H4 (cell line): ENCODE data around the gene SORCS2. TPM values are rescaled to one million over a fixed set of nuclear protein-coding genes. Genes with fewer than 3 reads are reported as not detected.

Experiments
- DNase-seq: peaks from one replicate; pipeline ENCODE4 v3.0.0-alpha.2; 2015; ENCODE audit warnings: low spot score
- total RNA-seq: library from RNA; depleted of rRNA; stranded (reverse); fragments of >200 nt; shearing (Covaris generic); gene quantifications from 2 replicates; pipeline ENCODE4 v1.2.3, GENCODE V29; 2014

The SORCS2 gene
- total RNA-seq, 1 experiment from 2014 or later, result 0.02 TPM

DNA sequence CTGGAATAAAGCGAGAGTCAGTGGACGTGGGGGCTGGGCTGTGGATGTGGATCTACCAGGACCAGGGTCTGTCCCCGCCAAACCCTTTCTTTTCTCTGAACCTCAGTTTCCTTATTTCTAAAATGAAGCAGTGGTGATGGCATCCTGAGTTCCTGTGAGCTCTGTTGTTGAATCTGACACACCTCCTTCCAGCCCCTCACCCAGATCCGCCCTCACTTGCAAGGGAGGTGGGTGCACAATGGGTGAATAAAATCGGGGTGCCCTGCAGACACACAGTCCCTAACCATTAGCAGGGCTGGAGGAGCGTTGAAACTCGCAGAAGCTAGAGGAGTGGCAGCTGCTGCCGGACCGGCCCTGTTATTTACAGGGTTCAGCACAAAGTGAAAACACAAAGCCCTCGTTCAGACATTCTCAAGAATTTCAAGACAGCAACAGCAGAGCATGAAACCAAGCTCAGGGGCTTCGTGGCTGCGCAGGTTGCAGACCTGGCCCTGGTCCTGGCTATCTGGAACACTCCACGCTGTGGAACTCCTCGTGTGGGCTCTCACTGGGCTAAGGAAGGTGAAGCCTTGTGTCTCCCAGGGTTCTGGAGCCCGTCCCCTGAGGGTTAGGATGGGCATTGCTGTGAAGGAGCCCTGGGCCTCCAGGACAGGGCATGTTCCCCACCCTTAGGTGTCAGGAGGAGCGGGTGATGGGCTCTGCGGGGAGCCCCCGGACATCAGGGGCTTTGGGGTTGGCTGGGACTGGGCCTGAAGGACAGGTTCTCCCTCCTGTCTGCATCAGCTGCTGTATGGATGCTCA lies 199.5 kb downstream of the SORCS2 start:
- no peak for DNase-seq

DNA sequence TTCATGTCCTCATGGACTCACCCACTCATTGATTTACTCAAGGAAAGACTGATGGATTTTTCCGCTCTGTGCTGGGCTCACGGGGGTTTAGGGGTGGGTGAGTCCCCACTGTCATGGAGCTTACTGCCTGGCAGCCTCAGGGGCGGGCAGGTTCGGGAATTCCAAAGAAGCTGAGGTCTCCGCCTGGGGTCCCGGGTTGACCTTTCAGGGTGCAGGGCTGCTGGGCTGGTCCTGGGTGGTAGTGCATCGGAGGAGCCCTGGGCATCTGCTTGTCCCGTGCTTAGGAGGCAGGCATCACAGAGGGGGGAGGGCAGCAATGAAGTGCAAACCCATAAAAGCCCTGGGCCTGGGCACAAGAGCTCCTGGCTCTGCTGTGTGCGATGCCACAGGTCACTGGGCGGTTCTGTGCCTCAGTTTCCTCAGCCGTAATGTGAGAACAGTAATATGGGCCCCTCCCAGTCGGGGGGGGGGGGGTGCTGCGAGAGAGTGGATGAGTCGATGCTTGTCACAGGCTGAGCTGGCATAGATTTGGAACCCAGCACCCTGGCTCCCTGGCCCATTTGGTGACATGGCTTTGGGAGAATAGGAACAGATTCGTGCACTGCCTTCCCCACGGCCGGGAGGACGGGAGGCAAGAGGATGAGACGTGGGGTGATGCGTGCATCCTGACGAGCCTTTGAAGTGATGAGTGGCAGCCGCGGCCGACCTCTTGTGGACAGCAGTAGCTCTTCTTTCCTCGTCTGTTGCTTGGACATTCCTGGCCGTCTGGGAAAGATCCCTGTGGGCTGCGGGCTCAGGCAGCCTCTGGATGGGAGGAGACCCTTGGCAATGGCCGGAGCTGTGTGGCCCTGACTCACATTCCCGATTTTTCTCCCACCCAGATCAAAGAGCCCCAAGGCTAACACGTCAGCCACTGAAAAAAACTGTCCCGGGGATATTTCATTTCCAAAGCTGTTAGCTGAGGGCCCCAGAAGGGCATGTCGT lies 200.4 kb downstream of the SORCS2 start:
- DNase-seq, result no peak

- no peak for DNase-seq
Observed at GRCh38 chr4:7393601-7394575, 201.6 kb downstream of the SORCS2 start.

DNA sequence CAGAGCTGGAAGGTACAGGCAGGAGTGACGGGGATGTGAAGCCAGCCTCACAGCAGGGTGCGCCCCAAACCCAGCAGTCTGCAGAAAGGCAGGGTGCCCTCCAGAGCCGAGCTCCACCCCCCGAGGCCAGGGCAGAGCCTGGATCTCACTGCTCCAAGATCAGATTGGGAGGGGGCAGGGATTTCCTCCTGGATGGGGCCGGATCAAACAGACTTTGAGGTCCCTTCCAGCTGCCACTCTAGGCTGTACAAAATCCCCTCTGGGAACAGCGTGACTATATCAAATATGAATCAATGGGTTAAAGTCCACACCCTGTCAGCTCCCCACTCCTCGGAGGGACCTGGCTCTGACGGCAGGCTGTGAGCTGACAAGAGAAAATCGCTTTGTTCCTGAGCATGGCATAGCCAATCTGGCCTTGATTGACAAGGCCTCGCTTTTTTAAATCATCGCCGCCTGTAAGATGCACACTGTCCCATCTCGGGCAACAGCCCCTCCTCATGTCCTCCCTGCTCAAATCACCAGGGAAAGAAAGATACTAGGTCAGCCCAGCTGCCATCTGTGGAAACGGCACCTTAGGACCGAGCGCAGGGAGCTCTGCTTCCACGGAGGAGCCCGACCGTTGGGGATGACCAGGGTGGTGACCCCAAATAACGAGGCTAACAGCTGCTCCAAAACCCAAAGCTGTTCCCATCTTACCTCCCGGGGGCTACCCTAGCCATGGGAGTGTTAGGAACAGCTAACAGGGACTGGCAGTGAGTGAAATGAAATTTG lies 202.5 kb downstream of the SORCS2 start:
- DNase-seq, result no peak

- no peak for DNase-seq
Observed at GRCh38 chr4:7395645-7396044, 203.3 kb downstream of the SORCS2 start.

DNA sequence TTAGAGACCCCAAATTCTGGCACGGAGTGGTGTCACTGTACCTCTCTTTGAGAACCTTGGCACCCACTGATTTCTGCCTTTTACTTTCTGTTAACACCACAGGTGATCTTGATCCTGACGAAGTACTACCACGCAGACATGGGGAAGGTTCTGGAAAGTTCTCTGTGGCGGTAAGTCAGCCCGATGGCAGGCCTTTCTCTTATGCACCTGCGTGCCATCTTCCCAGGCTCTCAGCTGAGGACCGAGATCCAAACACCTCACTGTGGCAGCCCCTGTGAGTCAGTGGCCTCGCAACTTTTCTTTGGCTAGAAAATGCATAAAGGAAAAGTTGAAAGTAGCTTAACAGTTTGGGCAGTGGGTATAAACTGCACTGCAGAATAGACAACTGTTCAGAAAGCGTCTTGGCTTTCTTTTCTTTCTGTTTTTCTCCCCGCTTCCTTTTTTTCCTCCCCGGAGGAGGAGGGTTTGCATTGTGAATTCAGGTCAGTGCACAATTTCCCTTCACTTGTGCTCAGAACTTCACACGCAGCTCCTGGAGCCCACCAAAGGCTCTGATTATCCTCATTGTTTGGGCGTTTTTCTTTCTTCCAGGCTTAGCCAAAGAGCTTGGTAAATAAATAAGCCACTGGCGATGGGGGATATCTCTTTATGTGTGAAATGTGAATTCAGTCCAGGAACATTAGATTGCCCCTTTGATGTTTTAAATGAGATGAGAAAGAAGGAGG lies 204.0 kb downstream of the SORCS2 start:
- no peak for DNase-seq

GRCh38 chr4:7397206-7398103 lies 205.1 kb downstream of the SORCS2 start:
- DNase-seq, result no peak

GRCh38 chr4:7398104-7398423 lies 205.7 kb downstream of the SORCS2 start:
- DNase-seq, result peak; percentile 76

DNA sequence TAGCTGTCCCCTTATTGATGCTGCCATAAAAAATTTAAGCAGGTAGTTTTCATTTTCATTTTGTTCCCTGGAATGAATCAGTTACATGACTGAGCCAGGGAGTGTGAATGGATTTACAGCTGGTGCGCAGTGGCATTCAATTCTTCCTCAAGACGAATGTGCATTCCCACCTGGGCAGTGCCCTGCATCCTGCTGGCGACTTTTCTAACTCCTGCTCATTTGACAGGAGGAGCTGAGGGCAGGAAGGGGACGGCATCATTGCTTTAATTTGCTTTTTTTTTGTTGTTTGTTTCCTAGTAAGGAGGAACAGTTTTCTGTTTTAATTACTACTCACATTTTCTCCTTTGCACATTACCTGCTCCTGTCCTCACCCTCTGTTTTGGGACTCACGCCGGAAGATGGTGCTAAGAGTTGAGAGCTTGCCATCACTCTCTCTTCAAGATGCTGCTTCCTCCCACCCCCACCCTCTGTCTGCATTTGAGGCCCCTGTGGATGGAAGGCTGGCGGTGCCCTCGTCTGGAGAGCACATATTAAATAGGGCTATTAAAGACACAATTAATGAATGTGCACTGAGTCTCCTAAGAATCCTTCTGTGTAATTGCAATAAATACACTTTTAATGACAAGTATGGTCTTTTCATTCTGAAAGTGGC lies 206.6 kb downstream of the SORCS2 start:
- DNase-seq, result no peak

- no peak for DNase-seq
Observed at GRCh38 chr4:7399440-7400234, 207.3 kb downstream of the SORCS2 start.

DNA sequence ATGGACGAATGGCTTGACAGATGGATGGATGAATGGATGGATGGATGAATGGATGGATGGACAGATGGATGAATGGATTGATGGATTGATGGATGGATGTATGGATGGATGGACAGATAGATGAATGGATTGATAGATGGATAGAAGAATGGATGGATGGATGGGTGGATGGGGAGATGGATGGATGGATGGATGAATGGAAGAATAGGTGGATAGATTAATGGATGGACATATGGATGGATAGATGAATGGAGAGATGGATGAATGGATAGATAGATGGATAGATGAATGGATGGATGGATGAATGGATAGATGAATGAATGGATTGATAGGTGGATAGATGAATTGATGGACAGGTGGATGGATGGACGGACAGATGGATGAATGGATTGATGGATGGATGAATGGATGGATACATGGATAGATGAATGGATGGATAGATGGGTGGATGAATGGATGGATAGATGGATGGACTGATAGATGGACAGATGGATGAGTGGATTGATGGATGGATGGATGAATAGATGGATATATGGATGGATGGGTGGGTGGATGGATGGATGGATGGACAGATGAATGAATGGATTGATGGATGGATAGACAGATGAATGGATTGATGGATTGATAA lies 208.4 kb downstream of the SORCS2 start:
- no peak for DNase-seq

DNA sequence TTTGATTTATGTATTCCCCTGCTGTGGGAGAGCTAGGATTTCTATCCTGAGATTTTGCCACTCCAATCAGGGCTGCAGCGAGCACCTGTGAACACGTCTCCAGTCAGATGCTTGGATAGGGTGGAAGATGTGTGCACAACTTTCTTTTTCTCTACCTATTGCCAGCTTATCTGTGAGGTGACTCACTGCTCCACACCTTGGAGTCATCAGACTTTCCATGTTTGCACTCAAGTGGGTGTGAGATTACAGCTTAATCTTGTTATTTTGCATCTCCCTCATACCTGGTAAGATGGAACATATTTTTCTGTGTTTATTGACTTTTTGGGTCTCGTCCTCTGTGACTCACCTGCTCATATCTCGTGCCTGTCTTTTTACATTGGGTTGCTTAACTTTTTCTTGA lies 210.2 kb downstream of the SORCS2 start:
- no peak for DNase-seq

DNA sequence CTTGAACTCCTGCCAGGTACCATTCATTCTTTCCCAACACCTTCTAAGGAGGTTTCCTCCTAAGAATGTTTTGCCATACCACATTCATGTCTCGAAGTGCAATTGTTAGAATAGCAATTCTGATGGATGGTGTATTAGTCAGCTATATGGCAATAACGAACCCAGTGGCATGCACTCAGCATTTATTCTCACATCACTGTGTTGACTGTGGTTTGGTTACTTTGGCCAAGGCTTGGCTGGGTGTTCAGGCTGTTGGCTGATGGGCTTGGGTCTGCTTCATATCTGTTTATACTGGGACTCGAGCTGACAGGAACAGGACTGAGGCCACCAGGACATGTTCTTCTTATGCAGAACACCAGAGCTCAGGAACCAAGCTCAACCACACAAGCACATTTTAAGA lies 210.7 kb downstream of the SORCS2 start:
- DNase-seq, result no peak

GRCh38 chr4:7408166-7408565 lies 215.8 kb downstream of the SORCS2 start:
- DNase-seq, result no peak

- DNase-seq, result no peak
Observed at GRCh38 chr4:7410446-7410845, 218.1 kb downstream of the SORCS2 start.

- DNase-seq, result no peak
Observed at GRCh38 chr4:7411491-7411890, 219.2 kb downstream of the SORCS2 start.

GRCh38 chr4:7411896-7412553 lies 219.7 kb downstream of the SORCS2 start:
- DNase-seq, result no peak
